Measurements from ENCODE around the gene CHRM4. TPM values are rescaled to one million over a fixed set of nuclear protein-coding genes. Genes with fewer than 3 reads are reported as not detected.
"Not testable (repeated sequence)": the region's sequence is repeated elsewhere in the genome, so short reads cannot be mapped to it uniquely, and the experiment has no call there.

The CHRM4 gene
- total RNA-seq, 1 experiment from 2014 or later = 0.31 TPM

- Histone ChIP-seq H3K79me2 (ENCODE audit: low read depth) (no peaks in the 10 kb centered on the region), H3K36me3 (ENCODE audit: low read depth) (no peaks in the 10 kb centered on the region), H3F3A (ENCODE audit: insufficient read depth, low read depth) (peaks cover 47% of the 10 kb centered on the region), H3K4me3 (peak within 1 kb of the TSS; percentile 73), H3K4me2 (peak within 1 kb of the TSS; percentile 91), H3K4me1 (replicated peaks; ENCODE audit: insufficient read depth) (peaks cover 21% of the 10 kb centered on the region), H3K9me3 (ENCODE audit: insufficient read depth, low read depth) (no peaks in the 10 kb centered on the region), H3K27ac (peak within 1 kb of the TSS; percentile 5; the same call in 1 of the 2 replicates), H2AFZ (peak within 1 kb of the TSS; percentile 86), H3K9me2 (ENCODE audit: insufficient read depth) (no peaks in the 10 kb centered on the region), H3K27me3 (ENCODE audit: insufficient read depth, low read depth) (no peaks in the 10 kb centered on the region), H4K20me1 (ENCODE audit: insufficient read depth) (no peaks in the 10 kb centered on the region)
- intact Hi-C loops (cut with micrococcal nuclease; ENCODE audit: unreplicated experiment) = loop anchor here (5.0 kb wide), 3 partner anchors 139 to 976 kb away; partner anchors contain the start of genes ATG13 and HARBI1
- DNase-seq = peak in 1 of 2 experiments; percentile 60
- CTCF ChIA-PET = interaction anchor here (0.6 to 0.8 kb wide), 2 partner anchors 33 to 137 kb away, joined by 6 to 12 read pairs; no protein-coding TSS in a partner anchor
- BruUV-seq (replicated peaks) = TSS peak; percentile 74
- TF ChIP-seq CTCF (conservative IDR thresholded peaks at IDR 0.05) = no peak
- no peak for TF ChIP-seq EZH2 (IDR thresholded peaks at IDR 0.05; ENCODE audit: low read depth)
- POLR2A ChIA-PET (ENCODE audit: unreplicated experiment) = no interaction called here
These were observed 10.3 kb downstream of the CHRM4 start, which contains the start of gene MDK for GRCh38 chr11:46381048-46381818. Gene MDK (plus strand): TSS chr11:46381669. CDS start chr11:46382058, 389 bp downstream.

DNA sequence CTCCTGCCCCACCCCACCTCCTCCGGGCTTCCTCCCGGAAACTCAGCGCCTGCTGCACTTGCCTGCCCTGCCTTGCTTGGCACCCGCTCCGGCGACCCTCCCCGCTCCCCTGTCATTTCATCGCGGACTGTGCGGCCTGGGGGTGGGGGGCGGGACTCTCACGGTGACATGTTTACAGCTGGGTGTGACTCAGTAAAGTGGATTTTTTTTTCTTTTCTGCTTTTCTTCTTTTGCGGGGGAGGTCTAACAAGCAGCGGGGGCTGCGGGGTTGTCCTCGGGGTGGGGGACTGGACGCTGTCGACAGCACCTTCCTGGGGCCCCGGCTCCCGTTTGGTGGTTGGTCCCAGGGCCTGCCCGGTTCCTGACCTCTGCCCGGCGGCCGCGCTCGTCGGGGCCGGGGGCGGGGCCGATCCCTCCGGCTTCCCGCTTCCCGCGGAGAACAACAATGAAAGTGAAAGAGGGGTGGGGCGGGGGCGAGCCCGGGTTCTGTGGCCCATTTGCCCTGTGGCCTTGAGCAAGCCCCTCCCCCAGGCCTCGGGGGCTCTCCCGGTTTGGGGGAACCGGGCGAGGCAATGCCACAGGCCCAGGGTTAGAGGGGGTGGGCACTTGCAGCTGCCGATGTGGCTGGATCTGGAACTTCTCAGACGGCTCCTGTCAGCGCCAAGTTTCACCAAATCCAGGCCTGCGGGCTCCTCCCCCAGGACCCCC, 11.1 kb downstream of the CHRM4 start:
- no peak for TF ChIP-seq EZH2 (IDR thresholded peaks at IDR 0.05; ENCODE audit: low read depth)
- TF ChIP-seq CTCF (conservative IDR thresholded peaks at IDR 0.05) = no peak
- H3K9me3 ChIP-seq (ENCODE audit: insufficient read depth, low read depth) = no peaks in the 10 kb centered on the region
- intact Hi-C loops (cut with micrococcal nuclease; ENCODE audit: unreplicated experiment) = loop anchor here (5.0 kb wide), 3 partner anchors 138 to 977 kb away; partner anchors contain the start of genes ATG13 and HARBI1
- POLR2A ChIA-PET (ENCODE audit: unreplicated experiment) = no interaction called here
- no peaks in the 10 kb centered on the region for H4K20me1 ChIP-seq (ENCODE audit: insufficient read depth)
- no peaks in the 10 kb centered on the region for H3K36me3 ChIP-seq (ENCODE audit: low read depth)
- peak overlapping the region; percentile 81 for H2AFZ ChIP-seq
- H3F3A ChIP-seq (ENCODE audit: insufficient read depth, low read depth) = peaks cover 47% of the 10 kb centered on the region
- peak overlapping the region; percentile 91 for H3K4me2 ChIP-seq
- BruUV-seq (replicated peaks) = no TSS peak
- peak overlapping the region; percentile 73 for H3K4me3 ChIP-seq
- H3K27ac ChIP-seq = peak overlapping the region; percentile 5; the same call in 1 of the 2 replicates
- H3K9me2 ChIP-seq (ENCODE audit: insufficient read depth) = no peaks in the 10 kb centered on the region
- CTCF ChIA-PET = no interaction called here
- DNase-seq = peak; percentile 33 to 80
- H3K27me3 ChIP-seq (ENCODE audit: insufficient read depth, low read depth) = no peaks in the 10 kb centered on the region
- peaks cover 21% of the 10 kb centered on the region for H3K4me1 ChIP-seq (replicated peaks; ENCODE audit: insufficient read depth)
- no peaks in the 10 kb centered on the region for H3K79me2 ChIP-seq (ENCODE audit: low read depth)

DNA sequence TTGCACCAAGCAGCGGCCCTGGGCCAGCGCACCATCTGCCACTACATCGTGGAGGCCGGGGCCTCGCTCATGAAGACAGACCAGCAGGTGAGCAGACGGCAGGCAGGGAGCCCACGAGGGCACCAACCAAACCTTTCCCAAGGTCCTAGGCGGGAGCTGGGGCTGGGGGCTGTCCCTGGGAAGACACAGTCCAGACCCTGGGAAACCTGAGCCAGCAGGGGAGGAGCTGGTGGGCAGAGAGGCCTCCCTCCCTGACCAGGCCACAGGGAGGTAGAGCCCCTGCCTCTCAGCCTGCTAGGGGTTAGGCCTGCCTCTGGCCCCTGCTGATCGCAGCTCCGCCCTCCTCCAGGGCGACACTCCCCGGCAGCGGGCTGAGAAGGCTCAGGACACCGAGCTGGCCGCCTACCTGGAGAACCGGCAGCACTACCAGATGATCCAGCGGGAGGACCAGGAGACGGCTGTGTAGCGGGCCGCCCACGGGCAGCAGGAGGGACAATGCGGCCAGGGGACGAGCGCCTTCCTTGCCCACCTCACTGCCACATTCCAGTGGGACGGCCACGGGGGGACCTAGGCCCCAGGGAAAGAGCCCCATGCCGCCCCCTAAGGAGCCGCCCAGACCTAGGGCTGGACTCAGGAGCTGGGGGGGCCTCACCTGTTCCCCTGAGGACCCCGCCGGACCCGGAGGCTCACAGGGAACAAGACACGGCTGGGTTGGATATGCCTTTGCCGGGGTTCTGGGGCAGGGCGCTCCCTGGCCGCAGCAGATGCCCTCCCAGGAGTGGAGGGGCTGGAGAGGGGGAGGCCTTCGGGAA, 11.9 kb downstream of the CHRM4 start:
- BruUV-seq (replicated peaks); H2AFZ ChIP-seq; H3K4me2 ChIP-seq; H3K36me3 ChIP-seq (ENCODE audit: low read depth); H3K79me2 ChIP-seq (ENCODE audit: low read depth); H3K4me3 ChIP-seq; H3K9me3 ChIP-seq (ENCODE audit: insufficient read depth, low read depth); CTCF ChIA-PET; H4K20me1 ChIP-seq (ENCODE audit: insufficient read depth); H3K27ac ChIP-seq; H3K27me3 ChIP-seq (ENCODE audit: insufficient read depth, low read depth); H3K9me2 ChIP-seq (ENCODE audit: insufficient read depth): not testable (repeated sequence)
- Histone ChIP-seq H3F3A (ENCODE audit: insufficient read depth, low read depth) (peaks cover 47% of the 10 kb centered on the region), H3K4me1 (replicated peaks; ENCODE audit: insufficient read depth) (peaks cover 21% of the 10 kb centered on the region)
- DNase-seq = peak in 1 of 2 experiments; percentile 65
- intact Hi-C loops (cut with micrococcal nuclease; ENCODE audit: unreplicated experiment) = loop anchor here (5.0 kb wide), 3 partner anchors 137 to 978 kb away; partner anchors contain the start of genes ATG13 and HARBI1
- POLR2A ChIA-PET (ENCODE audit: unreplicated experiment) = interaction anchor here (0.5 kb wide), 1 partner anchor 46 kb away, joined by 3 read pairs; no protein-coding TSS in a partner anchor

Data from PC-9 (cell line).